K562 (cell line): ENCODE data around the gene HOTAIR. TPM values are rescaled to one million over a fixed set of nuclear protein-coding genes. Genes with fewer than 3 reads are reported as not detected.

Experiments
- ATAC-seq: fragments of 200-7000 bp; cut with Tn5 transposase; 3 replicates; pipeline ENCODE4 v1.9.1; 2020; ENCODE audit warnings: moderate library complexity
- BruUV-seq: library from RNA; stranded (reverse); fragments of 400-500 nt; replicated peaks from 2 replicates; lab custom pipeline; 2021; lab: Mats Ljungman, UMichigan
- CTCF ChIA-PET: fragments of 300-600 bp; formaldehyde crosslinking; extraction: SDS; loops from one replicate; lab custom pipeline; 2021; ENCODE audit warnings: low intra/inter-chr PET ratio; lab: Yijun Ruan, JAX
- POLR2A ChIA-PET: fragments of 300-600, 350-650 bp; sonication (Branson Sonifier 250); formaldehyde crosslinking; extraction: SDS; loops from one replicate; lab custom pipeline; 2021; ENCODE audit warnings: antibody characterized with exemption, inconsistent platforms; lab: Yijun Ruan, JAX
- DNase-seq, 4 experiments: peaks; one replicate each; pipeline versions ENCODE4 v3.0.0 to v3.0.0-alpha.2; 2011 to 2018; ENCODE audit warnings: low spot score in 3 of 4, mixed read lengths in 3 of 4; ENCODE audit errors: extremely low read depth in 1 of 4
- FAIRE-seq: peaks from 2 replicates; lab custom pipeline; 2011; peaks lifted over from hg19 to GRCh38; lab: Jason Lieb, UNC
- H2AFZ ChIP-seq: 2 replicates; pipeline ENCODE4 v1.6.0; 2011; ENCODE audit warnings: low read depth, low read length, control low read depth, inconsistent platforms
- H3K27ac ChIP-seq: fragments of 200-600 bp; 3 replicates; pipeline ENCODE4 v1.8.0; 2011; ENCODE audit warnings: low read depth, mild to moderate bottlenecking, control low read depth, inconsistent platforms, low read length, moderate library complexity, mixed read lengths; ENCODE audit errors: extremely low read depth
- H3K27me3 ChIP-seq, 2 experiments: fragments of 300-600 bp in 1 of 2; 2 replicates in 1 of 2; 3 replicates in 1 of 2; pipeline versions ENCODE4 v1.6.0 to v1.8.0; 2011; ENCODE audit warnings: inconsistent platforms in 2 of 2, low read length in 2 of 2, mild to moderate bottlenecking in 1 of 2, mixed read lengths in 1 of 2, moderate library complexity in 1 of 2; ENCODE audit not compliant: control insufficient read depth in 2 of 2, insufficient read depth in 2 of 2
- H3K36me3 ChIP-seq: fragments of 300-600 bp; 3 replicates; pipeline ENCODE4 v1.8.0; 2011; ENCODE audit warnings: mild to moderate bottlenecking, low read length, inconsistent platforms; ENCODE audit not compliant: control insufficient read depth, insufficient read depth
- H3K4me1 ChIP-seq, 2 experiments: fragments of 200-600 bp in 1 of 2; replicated peaks in 1 of 2; 2 replicates in 1 of 2; 3 replicates in 1 of 2; pipeline versions ENCODE4 v1.5.1 to v1.8.0; 2011; ENCODE audit warnings: inconsistent platforms in 2 of 2, low read length in 2 of 2, mild to moderate bottlenecking in 1 of 2, mixed read lengths in 1 of 2, moderate library complexity in 1 of 2; ENCODE audit not compliant: control insufficient read depth in 2 of 2, insufficient read depth in 2 of 2
- H3K4me2 ChIP-seq: 2 replicates; pipeline ENCODE4 v1.6.1; 2011; ENCODE audit warnings: low read length, control low read depth, inconsistent platforms, mixed read lengths; ENCODE audit not compliant: insufficient read depth
- H3K4me3 ChIP-seq: fragments of 200-600 bp; sonication (generic), shearing (Covaris generic); 2 replicates; pipeline ENCODE4 v1.5.1; 2016; ENCODE audit warnings: control low read depth, inconsistent platforms
- H3K79me2 ChIP-seq: fragments of 200-600 bp; 3 replicates; pipeline ENCODE4 v1.8.0; 2011; ENCODE audit warnings: low read length, inconsistent platforms; ENCODE audit not compliant: control insufficient read depth, insufficient read depth
- H3K9ac ChIP-seq, 2 experiments: 2 replicates each; pipeline versions ENCODE4 v1.6.0 to v1.6.1; 2011; ENCODE audit warnings: low read depth in 2 of 2, low read length in 2 of 2, control low read depth in 1 of 2, inconsistent platforms in 1 of 2, mild to moderate bottlenecking in 1 of 2, mixed read lengths in 1 of 2; ENCODE audit not compliant: insufficient read depth in 1 of 2
- H3K9me1 ChIP-seq: one replicate; pipeline ENCODE4 v1.6.0; 2011; ENCODE audit warnings: inconsistent platforms, mild to moderate bottlenecking, low read length, moderate library complexity; ENCODE audit not compliant: control insufficient read depth, insufficient read depth
- H3K9me3 ChIP-seq: replicated peaks from 2 replicates; pipeline ENCODE4 v1.5.1; 2011; ENCODE audit warnings: low read depth, low read length, inconsistent platforms; ENCODE audit not compliant: control insufficient read depth, insufficient read depth
- H4K20me1 ChIP-seq: replicated peaks from 2 replicates; pipeline ENCODE4 v1.6.1; 2011; ENCODE audit warnings: low read length, inconsistent platforms, mixed read lengths; ENCODE audit not compliant: control insufficient read depth, insufficient read depth
- FIP1L1 ChIP-seq: fragments of 200-400 bp; formaldehyde crosslinking; IDR thresholded peaks from 2 replicates; pipeline ENCODE4 v1.6.1; 2018; ENCODE audit warnings: mild to moderate bottlenecking, low read depth, low read length; ENCODE audit not compliant: poor library complexity, severe bottlenecking
- GABPB2 ChIP-seq: fragments of 250-450 bp; sonication (Bioruptor Pico); conservative IDR thresholded peaks from 2 replicates; pipeline ENCODE4 v1.5.1; 2021; ENCODE audit warnings: mild to moderate bottlenecking
- HINFP ChIP-seq: fragments of 450-650 bp; conservative IDR thresholded peaks from 2 replicates; pipeline ENCODE4 v1.6.1; 2016; ENCODE audit warnings: missing genetic modification characterization, low read depth, mild to moderate bottlenecking, control low read depth, missing compliant biosample characterization
- LARP7 ChIP-seq: fragments of 450-650 bp; IDR thresholded peaks from 2 replicates; pipeline ENCODE4 v1.6.1; 2016
- MTA3 ChIP-seq: fragments of 450-650 bp; formaldehyde crosslinking; IDR thresholded peaks from 2 replicates; pipeline ENCODE4 v1.6.1; 2017; ENCODE audit warnings: mild to moderate bottlenecking, borderline replicate concordance
- MXI1 ChIP-seq: IDR thresholded peaks from 2 replicates; pipeline ENCODE4 v1.6.1; 2011; ENCODE audit warnings: low read depth, mild to moderate bottlenecking, improper control_type of control experiment, low read length
- PHF21A ChIP-seq: fragments of 450-650 bp; IDR thresholded peaks from 2 replicates; pipeline ENCODE4 v1.6.1; 2017; ENCODE audit warnings: low read depth, borderline replicate concordance
- POLR2G ChIP-seq: fragments of 200-400 bp; formaldehyde crosslinking; IDR thresholded peaks from 2 replicates; pipeline ENCODE4 v1.6.1; 2017; ENCODE audit warnings: low read depth, mild to moderate bottlenecking, antibody characterized with exemption, low read length, moderate library complexity
- TAF1 ChIP-seq: IDR thresholded peaks from 2 replicates; pipeline ENCODE4 v1.6.1; 2011; ENCODE audit warnings: mild to moderate bottlenecking, low read length, moderate library complexity; ENCODE audit not compliant: insufficient read depth, control insufficient read depth, severe bottlenecking; ENCODE audit errors: extremely low read depth
- TFAP4 ChIP-seq: sonication (generic); formaldehyde crosslinking; IDR thresholded peaks from 2 replicates; pipeline ENCODE4 v1.8.0; 2022; ENCODE audit warnings: missing genetic modification reagents, mild to moderate bottlenecking, moderate library complexity, borderline replicate concordance
- ZNF184 ChIP-seq: sonication (generic); formaldehyde crosslinking; IDR thresholded peaks from 2 replicates; pipeline ENCODE4 v1.5.0; 2020; ENCODE audit warnings: missing genetic modification reagents
- WGBS: fragments of 100-300 bp; shearing (Covaris generic); methylation state at CpG from one replicate; pipeline ENCODE4 v1.1.6; 2016; ENCODE audit warnings: low coverage, mixed read lengths; ENCODE audit not compliant: insufficient coverage; ENCODE audit errors: missing lambda C conversion rate; 5-methylcytosine and 5-hydroxymethylcytosine counted together
- in situ Hi-C: fragments of 300-500 bp; cut with MboI; formaldehyde crosslinking; loops from 4 replicates; pipeline ENCODE4 v1.15.0; 2018; ENCODE audit warnings: inconsistent platforms, mixed read lengths
- intact Hi-C: fragments of 100-400 bp; cut with micrococcal nuclease; formaldehyde crosslinking; loops from 2 replicates; pipeline ENCODE4 v1.14.2; 2022
- polyA plus RNA-seq, 8 experiments: library from polyadenylated mRNA; depleted of rRNA in 4 of 8; stranded (reverse) in 5 of 8; unstranded in 3 of 8; fragments of >200 nt; fragmentation: Nextera tagmentation in 2 of 8; fragmentation: Illumina TruSeq in 1 of 8; extraction: Ambion mirVana in 2 of 8; extraction: Trizol in 1 of 8; gene quantifications; 2 replicates each; pipeline versions ENCODE4 v1.2.1 to v1.2.3, GENCODE V29; 2011 to 2014; ENCODE audit warnings: inconsistent platforms in 1 of 8, missing spikeins in 1 of 8
- total RNA-seq, 7 experiments: library from RNA; depleted of rRNA in 6 of 7; stranded (reverse); fragments of >200 nt in 6 of 7; fragmentation: Illumina TruSeq in 2 of 7; extraction: Trizol in 2 of 7; gene quantifications; 2 replicates each; pipeline versions ENCODE4 v1.2.1 to v1.2.3, GENCODE V29; 2011 to 2021; ENCODE audit warnings: low replicate concordance in 1 of 7
- TF ChIP-seq, protein P1 (sequence below): fragments of 250-450 bp; sonication (Bioruptor Pico); IDR thresholded peaks from 2 replicates; pipeline ENCODE4 v1.5.0; 2021; ENCODE audit warnings: mild to moderate bottlenecking, borderline replicate concordance
- TF ChIP-seq, protein P2 (sequence below): fragments of 250-450 bp; sonication (Bioruptor Pico); IDR thresholded peaks from 2 replicates; pipeline ENCODE4 v1.8.0; 2022; ENCODE audit warnings: inconsistent platforms

The HOTAIR gene
- total and polyA plus RNA-seq, 9 of the 15 experiments (the other 6 are each of a cell fraction or from before 2014, with no cell fraction given): 0.04 TPM; not detected in 8

- Histone ChIP-seq H3K4me3 (no peak overlapping the region), H3K27me3 (peaks cover 43 to 56% of the 10 kb centered on the region in 2 experiments), H2AFZ (no peak overlapping the region), H3K79me2 (no peaks in the 10 kb centered on the region), H4K20me1 (peaks cover 5% of the 10 kb centered on the region; the same call in 1 of the 2 replicates), H3K36me3 (no peaks in the 10 kb centered on the region), H3K4me2 (no peak overlapping the region), H3K27ac (no peak overlapping the region), H3K9ac (peak overlapping the region in 1 of 2 experiments; percentile 76; a peak in 2 of 4 replicates), H3K9me1 (no peaks in the 10 kb centered on the region), H3K9me3 (no peaks in the 10 kb centered on the region), H3K4me1 (peaks cover 2 to 25% of the 10 kb centered on the region in 2 experiments; a peak in 2 of 5 replicates)
- 25% methylated on average over 18 of the region's 21 CpGs for WGBS
- TF ChIP-seq FIP1L1: no peak
- TF ChIP-seq ZNF184 (CRISPR knock-in tag): no peak
- no peak for TF ChIP-seq MTA3
- no peak for TF ChIP-seq TFAP4 (CRISPR knock-in tag)
- no peak for TF ChIP-seq LARP7
- TF ChIP-seq, protein P1, sequence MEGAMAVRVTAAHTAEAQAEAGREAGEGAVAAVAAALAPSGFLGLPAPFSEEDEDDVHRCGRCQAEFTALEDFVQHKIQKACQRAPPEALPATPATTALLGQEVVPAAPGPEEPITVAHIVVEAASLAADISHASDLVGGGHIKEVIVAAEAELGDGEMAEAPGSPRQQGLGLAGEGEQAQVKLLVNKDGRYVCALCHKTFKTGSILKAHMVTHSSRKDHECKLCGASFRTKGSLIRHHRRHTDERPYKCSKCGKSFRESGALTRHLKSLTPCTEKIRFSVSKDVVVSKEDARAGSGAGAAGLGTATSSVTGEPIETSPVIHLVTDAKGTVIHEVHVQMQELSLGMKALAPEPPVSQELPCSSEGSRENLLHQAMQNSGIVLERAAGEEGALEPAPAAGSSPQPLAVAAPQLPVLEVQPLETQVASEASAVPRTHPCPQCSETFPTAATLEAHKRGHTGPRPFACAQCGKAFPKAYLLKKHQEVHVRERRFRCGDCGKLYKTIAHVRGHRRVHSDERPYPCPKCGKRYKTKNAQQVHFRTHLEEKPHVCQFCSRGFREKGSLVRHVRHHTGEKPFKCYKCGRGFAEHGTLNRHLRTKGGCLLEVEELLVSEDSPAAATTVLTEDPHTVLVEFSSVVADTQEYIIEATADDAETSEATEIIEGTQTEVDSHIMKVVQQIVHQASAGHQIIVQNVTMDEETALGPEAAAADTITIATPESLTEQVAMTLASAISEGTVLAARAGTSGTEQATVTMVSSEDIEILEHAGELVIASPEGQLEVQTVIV (CRISPR knock-in tag): no peak
- no peak for TF ChIP-seq GABPB2 (CRISPR knock-in tag)
- TF ChIP-seq, protein P2, sequence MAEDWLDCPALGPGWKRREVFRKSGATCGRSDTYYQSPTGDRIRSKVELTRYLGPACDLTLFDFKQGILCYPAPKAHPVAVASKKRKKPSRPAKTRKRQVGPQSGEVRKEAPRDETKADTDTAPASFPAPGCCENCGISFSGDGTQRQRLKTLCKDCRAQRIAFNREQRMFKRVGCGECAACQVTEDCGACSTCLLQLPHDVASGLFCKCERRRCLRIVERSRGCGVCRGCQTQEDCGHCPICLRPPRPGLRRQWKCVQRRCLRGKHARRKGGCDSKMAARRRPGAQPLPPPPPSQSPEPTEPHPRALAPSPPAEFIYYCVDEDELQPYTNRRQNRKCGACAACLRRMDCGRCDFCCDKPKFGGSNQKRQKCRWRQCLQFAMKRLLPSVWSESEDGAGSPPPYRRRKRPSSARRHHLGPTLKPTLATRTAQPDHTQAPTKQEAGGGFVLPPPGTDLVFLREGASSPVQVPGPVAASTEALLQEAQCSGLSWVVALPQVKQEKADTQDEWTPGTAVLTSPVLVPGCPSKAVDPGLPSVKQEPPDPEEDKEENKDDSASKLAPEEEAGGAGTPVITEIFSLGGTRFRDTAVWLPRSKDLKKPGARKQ (CRISPR knock-in tag): no peak
- no peak for TF ChIP-seq MXI1
- TF ChIP-seq PHF21A: no peak
- no peak for TF ChIP-seq HINFP (tag)
- no peak for TF ChIP-seq TAF1
- no peak for TF ChIP-seq POLR2G
- POLR2A ChIA-PET: interaction anchor here (0.9 to 1.9 kb wide), 4 partner anchors 12 to 248 kb away, joined by 3 to 11 read pairs (median 3); partner anchors contain the start of gene HOXC9
- CTCF ChIA-PET: no interaction called here
- BruUV-seq: no TSS peak
- in situ Hi-C loops: no loop called here
- FAIRE-seq (no peak), DNase-seq (no peak), ATAC-seq (no peak)
- intact Hi-C loops: no loop called here
Measured at GRCh38 chr12:53976172-53976822, 1.5 kb upstream of the HOTAIR start.
